ENCODE results near the gene MSLN. TPM values are rescaled to one million over a fixed set of nuclear protein-coding genes. Genes with fewer than 3 reads are reported as not detected.

Gene MSLN
- total and polyA plus RNA-seq, 10 donors, result 0.22 to 1.1 (median 0.41) TPM; not detected in 4

DNA sequence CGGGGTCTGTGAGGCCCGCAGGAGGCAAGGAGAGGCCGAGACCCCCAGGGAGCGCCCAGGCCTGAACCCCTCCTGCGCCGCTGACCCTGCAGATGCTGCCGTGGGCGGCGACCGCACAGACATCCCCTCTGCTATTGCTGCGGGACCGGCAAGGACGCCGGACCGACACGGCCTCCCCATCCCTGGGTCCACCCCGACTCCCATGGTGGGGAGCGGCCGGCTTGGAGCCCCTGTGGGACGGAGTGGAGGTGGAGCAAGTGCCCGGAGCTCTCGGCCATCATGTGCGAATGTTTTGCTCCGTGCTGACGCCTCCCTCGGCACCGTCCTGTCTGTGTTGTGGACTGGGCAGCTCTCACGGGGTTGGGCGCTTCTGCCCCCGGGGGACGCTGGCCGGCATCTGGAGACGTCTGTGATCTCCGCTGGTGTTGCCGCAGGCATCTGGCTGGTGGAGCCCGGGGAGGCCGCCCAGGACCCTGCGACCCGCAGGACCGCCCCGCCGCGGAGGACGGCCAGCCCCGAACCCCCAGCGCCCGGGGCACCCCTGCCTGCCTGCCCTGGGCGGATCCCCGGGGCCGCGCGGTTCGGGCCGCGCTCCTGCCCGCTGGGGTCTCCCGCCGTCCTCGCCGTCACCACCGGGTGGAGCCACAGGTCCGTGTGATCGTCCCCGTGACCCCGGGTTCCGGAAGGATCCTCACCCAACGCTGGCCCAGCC is 52.8 kb downstream of the MSLN start:
- WGBS, 5 donors, result 7 to 29% (median 13%) methylated on average over 12 to 67 of the region's 67 CpGs
- Histone ChIP-seq H3K9me3 (peaks cover 0 to 6% (median 0%) of the 10 kb centered on the region in 8 donors), H3K27ac (no peak overlapping the region), H3K4me1 (peaks cover 3 to 23% (median 15%) of the 10 kb centered on the region in 6 donors), H3K4me3 (peak overlapping the region in 1 of 8 donors; percentile 36), H3K36me3 (no peaks in the 10 kb centered on the region), H3K27me3 (replicated peaks in 1 of 7) (peaks cover 0 to 86% (median 40%) of the 10 kb centered on the region in 7 donors)
- intact Hi-C loops (cut with DNase I; ENCODE audit: low total_unique reads), result loop anchor here (5.0 to 10.0 kb wide), 2 partner anchors 161 to 244 kb away; partner anchors contain the start of gene LMF1
- no peak for DNase-seq
- TF ChIP-seq, protein P1, sequence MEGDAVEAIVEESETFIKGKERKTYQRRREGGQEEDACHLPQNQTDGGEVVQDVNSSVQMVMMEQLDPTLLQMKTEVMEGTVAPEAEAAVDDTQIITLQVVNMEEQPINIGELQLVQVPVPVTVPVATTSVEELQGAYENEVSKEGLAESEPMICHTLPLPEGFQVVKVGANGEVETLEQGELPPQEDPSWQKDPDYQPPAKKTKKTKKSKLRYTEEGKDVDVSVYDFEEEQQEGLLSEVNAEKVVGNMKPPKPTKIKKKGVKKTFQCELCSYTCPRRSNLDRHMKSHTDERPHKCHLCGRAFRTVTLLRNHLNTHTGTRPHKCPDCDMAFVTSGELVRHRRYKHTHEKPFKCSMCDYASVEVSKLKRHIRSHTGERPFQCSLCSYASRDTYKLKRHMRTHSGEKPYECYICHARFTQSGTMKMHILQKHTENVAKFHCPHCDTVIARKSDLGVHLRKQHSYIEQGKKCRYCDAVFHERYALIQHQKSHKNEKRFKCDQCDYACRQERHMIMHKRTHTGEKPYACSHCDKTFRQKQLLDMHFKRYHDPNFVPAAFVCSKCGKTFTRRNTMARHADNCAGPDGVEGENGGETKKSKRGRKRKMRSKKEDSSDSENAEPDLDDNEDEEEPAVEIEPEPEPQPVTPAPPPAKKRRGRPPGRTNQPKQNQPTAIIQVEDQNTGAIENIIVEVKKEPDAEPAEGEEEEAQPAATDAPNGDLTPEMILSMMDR (IDR thresholded peaks at IDR 0.05 in 8 of 11, conservative IDR thresholded peaks at IDR 0.05 in 3 of 11), result peak in 9 of 11 experiments; percentile 41 to 80 (median 68)
- TF ChIP-seq POLR2A (IDR thresholded peaks at IDR 0.05) (no peak), POLR2AphosphoS5 (IDR thresholded peaks at IDR 0.05) (peak in 1 of 3 donors; percentile 39)

DNA sequence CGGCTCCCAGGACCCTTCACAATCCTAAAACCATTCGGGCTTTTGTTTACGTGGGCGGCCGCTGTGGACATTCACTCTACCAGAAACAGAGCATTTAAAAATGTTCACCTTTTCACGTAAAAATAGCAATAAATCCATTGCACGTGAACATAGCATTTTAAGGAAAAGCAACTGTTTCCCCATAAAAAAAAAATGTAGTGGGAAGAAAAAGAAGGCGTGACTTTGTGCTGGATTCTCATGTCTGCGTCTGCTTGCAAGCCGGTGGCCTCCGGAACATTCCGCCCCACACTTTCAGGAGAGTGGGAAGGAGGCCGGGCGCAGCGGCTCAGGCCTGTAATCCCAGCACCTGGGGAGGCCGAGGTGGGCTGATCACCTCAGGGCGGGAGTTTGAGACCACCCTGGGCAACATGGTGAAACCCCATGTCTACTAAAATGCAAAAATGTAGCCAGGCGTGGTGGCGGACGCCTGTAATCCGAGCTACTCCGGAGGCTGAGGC is 53.4 kb downstream of the MSLN start:
- no peak for DNase-seq
- Histone ChIP-seq H3K4me1 (peaks cover 3 to 17% (median 10%) of the 10 kb centered on the region in 6 donors), H3K36me3 (no peaks in the 10 kb centered on the region), H3K9me3 (peaks cover 0 to 6% (median 0%) of the 10 kb centered on the region in 8 donors), H3K4me3 (peak overlapping the region in 1 of 8 donors; percentile 36), H3K27ac (no peak overlapping the region), H3K27me3 (replicated peaks in 1 of 7) (peaks cover 0 to 92% (median 44%) of the 10 kb centered on the region in 7 donors)
- 62 to 69% (median 62%) methylated on average over 21 to 22 of the region's 22 CpGs for whole genome bisulfite sequencing, 5 donors
- TF ChIP-seq, protein P1 (IDR thresholded peaks at IDR 0.05 in 8 of 11, conservative IDR thresholded peaks at IDR 0.05 in 3 of 11), result no peak
- TF ChIP-seq POLR2AphosphoS5 (IDR thresholded peaks at IDR 0.05) (no peak), POLR2A (IDR thresholded peaks at IDR 0.05) (no peak)
- intact Hi-C loops (cut with DNase I; ENCODE audit: low total_unique reads), result loop anchor here (5.0 to 10.0 kb wide), 2 partner anchors 161 to 243 kb away; partner anchors contain the start of gene LMF1

DNA sequence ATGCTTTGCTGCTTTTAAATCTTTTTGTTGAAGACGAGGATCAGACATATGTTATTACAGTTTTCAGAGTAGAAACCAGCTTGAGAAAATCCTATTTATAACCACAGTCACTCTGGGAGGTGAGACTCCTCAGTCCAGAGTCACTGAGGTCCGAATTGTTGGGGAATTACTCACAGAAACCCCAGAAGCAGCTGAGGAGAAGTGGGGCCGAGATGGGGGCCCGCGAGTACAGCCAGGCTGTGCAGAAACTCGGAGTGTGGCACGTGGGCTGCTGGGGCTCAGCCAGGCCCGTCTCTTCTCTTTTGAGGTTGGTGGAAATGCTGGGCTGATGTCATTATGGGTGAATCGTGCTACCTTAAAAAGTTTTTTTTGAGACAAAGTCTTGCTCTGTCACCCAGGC is 54.4 kb downstream of the MSLN start:
- Histone ChIP-seq H3K4me1 (peaks cover 3 to 17% (median 9%) of the 10 kb centered on the region in 6 donors), H3K4me3 (no peak overlapping the region), H3K27me3 (replicated peaks in 1 of 7) (peaks cover 0 to 99% (median 51%) of the 10 kb centered on the region in 7 donors), H3K27ac (no peak overlapping the region), H3K9me3 (peaks cover 0 to 6% (median 0%) of the 10 kb centered on the region in 8 donors), H3K36me3 (no peaks in the 10 kb centered on the region)
- no peak for DNase-seq
- intact Hi-C loops (cut with DNase I; ENCODE audit: low total_unique reads), result loop anchor here (5.0 to 10.0 kb wide), 2 partner anchors 160 to 242 kb away; partner anchors contain the start of gene LMF1
- TF ChIP-seq, protein P1 (IDR thresholded peaks at IDR 0.05 in 8 of 11, conservative IDR thresholded peaks at IDR 0.05 in 3 of 11), result no peak
- TF ChIP-seq POLR2A (IDR thresholded peaks at IDR 0.05) (no peak), POLR2AphosphoS5 (IDR thresholded peaks at IDR 0.05) (no peak)
- WGBS, 5 donors, result 73 to 83% (median 75%) methylated on average over 9 of the region's 9 CpGs

DNA sequence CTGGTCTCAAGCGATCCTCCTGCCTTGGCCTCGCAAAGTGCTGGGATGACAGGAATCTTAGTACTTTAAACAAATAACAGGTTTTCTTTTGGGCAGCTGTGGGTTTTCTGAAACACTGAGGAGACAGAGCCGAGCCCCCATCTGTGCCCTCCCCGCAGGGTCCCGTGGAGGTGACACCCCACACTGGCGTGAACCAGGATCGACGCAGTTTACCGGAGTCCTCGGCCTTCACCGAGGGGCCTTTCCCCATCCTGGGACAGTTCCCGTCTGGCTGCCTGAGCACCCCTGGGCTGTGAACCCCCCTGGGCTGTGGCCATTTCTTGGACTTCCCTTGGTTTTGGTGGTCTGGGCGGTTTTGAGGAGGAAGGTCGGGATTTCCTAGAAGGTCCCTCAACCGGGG is 55.3 kb downstream of the MSLN start:
- intact Hi-C loops (cut with DNase I; ENCODE audit: low total_unique reads), result loop anchor here (10.0 kb wide), 1 partner anchor 159 kb away; the partner anchor contains the start of gene LMF1
- DNase-seq, result no peak

More for the DNA sequence above, 55.3 kb downstream of the MSLN start:
- WGBS, 5 donors, result 84 to 95% (median 92%) methylated on average over 15 of the region's 15 CpGs
- no peak for TF ChIP-seq POLR2AphosphoS5 (IDR thresholded peaks at IDR 0.05)
- TF ChIP-seq POLR2A (IDR thresholded peaks at IDR 0.05), result no peak
- TF ChIP-seq, protein P1 (IDR thresholded peaks at IDR 0.05 in 8 of 11, conservative IDR thresholded peaks at IDR 0.05 in 3 of 11), result no peak
- Histone ChIP-seq H3K4me1 (peaks cover 3 to 18% (median 9%) of the 10 kb centered on the region in 6 donors), H3K27me3 (replicated peaks in 1 of 7) (peaks cover 0 to 99% (median 51%) of the 10 kb centered on the region in 7 donors), H3K9me3 (peaks cover 0 to 6% (median 0%) of the 10 kb centered on the region in 8 donors), H3K4me3 (no peak overlapping the region), H3K36me3 (no peaks in the 10 kb centered on the region), H3K27ac (no peak overlapping the region)

Data from spleen (tissue), 11 donors.